Measurements from ENCODE around the gene ALDH1L1. TPM values are rescaled to one million over a fixed set of nuclear protein-coding genes. Genes with fewer than 3 reads are reported as not detected.

The ALDH1L1 gene
- total and polyA plus RNA-seq, 2 of the 13 experiments (the other 11 are each of a cell fraction or from before 2014, with no cell fraction given): 11.2 to 28.7 TPM

- TF ChIP-seq, protein P1, sequence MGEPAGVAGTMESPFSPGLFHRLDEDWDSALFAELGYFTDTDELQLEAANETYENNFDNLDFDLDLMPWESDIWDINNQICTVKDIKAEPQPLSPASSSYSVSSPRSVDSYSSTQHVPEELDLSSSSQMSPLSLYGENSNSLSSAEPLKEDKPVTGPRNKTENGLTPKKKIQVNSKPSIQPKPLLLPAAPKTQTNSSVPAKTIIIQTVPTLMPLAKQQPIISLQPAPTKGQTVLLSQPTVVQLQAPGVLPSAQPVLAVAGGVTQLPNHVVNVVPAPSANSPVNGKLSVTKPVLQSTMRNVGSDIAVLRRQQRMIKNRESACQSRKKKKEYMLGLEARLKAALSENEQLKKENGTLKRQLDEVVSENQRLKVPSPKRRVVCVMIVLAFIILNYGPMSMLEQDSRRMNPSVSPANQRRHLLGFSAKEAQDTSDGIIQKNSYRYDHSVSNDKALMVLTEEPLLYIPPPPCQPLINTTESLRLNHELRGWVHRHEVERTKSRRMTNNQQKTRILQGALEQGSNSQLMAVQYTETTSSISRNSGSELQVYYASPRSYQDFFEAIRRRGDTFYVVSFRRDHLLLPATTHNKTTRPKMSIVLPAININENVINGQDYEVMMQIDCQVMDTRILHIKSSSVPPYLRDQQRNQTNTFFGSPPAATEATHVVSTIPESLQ (CRISPR knock-in tag; conservative IDR thresholded peaks at IDR 0.05): no peak
- TF ChIP-seq TMF1 (CRISPR knock-in tag; IDR thresholded peaks at IDR 0.05; ENCODE audit: low read depth): no peak
- TF ChIP-seq ZNF331 (CRISPR knock-in tag; IDR thresholded peaks at IDR 0.05): no peak
- TF ChIP-seq, protein P2, sequence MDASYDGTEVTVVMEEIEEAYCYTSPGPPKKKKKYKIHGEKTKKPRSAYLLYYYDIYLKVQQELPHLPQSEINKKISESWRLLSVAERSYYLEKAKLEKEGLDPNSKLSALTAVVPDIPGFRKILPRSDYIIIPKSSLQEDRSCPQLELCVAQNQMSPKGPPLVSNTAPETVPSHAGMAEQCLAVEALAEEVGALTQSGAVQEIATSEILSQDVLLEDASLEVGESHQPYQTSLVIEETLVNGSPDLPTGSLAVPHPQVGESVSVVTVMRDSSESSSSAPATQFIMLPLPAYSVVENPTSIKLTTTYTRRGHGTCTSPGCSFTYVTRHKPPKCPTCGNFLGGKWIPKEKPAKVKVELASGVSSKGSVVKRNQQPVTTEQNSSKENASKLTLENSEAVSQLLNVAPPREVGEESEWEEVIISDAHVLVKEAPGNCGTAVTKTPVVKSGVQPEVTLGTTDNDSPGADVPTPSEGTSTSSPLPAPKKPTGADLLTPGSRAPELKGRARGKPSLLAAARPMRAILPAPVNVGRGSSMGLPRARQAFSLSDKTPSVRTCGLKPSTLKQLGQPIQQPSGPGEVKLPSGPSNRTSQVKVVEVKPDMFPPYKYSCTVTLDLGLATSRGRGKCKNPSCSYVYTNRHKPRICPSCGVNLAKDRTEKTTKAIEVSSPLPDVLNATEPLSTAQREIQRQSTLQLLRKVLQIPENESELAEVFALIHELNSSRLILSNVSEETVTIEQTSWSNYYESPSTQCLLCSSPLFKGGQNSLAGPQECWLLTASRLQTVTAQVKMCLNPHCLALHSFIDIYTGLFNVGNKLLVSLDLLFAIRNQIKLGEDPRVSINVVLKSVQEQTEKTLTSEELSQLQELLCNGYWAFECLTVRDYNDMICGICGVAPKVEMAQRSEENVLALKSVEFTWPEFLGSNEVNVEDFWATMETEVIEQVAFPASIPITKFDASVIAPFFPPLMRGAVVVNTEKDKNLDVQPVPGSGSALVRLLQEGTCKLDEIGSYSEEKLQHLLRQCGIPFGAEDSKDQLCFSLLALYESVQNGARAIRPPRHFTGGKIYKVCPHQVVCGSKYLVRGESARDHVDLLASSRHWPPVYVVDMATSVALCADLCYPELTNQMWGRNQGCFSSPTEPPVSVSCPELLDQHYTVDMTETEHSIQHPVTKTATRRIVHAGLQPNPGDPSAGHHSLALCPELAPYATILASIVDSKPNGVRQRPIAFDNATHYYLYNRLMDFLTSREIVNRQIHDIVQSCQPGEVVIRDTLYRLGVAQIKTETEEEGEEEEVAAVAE (CRISPR knock-in tag; IDR thresholded peaks at IDR 0.05; ENCODE audit: borderline replicate concordance): no peak
- TF ChIP-seq ESRRA (CRISPR knock-in tag; IDR thresholded peaks at IDR 0.05; ENCODE audit: low read depth): no peak
- no peak for TF ChIP-seq RFX3 (CRISPR knock-in tag; IDR thresholded peaks at IDR 0.05)
- no peak for TF ChIP-seq RAD51 (IDR thresholded peaks at IDR 0.05; ENCODE audit: borderline replicate concordance)
- TF ChIP-seq ZFY (CRISPR knock-in tag; IDR thresholded peaks at IDR 0.05): no peak
- 0 out of 2 replicates have a peak, but pooled peaks have one; percentile 26 for TF ChIP-seq KDM2A (CRISPR knock-in tag; IDR thresholded peaks at IDR 0.05; ENCODE audit: borderline replicate concordance, low read depth)
- no peak for TF ChIP-seq NFKBIZ (CRISPR knock-in tag; IDR thresholded peaks at IDR 0.05)
- TF ChIP-seq SALL2 (CRISPR knock-in tag; IDR thresholded peaks at IDR 0.05): no peak
- no peak for TF ChIP-seq SCMH1 (CRISPR knock-in tag; IDR thresholded peaks at IDR 0.05; ENCODE audit: borderline replicate concordance)
- no peak for TF ChIP-seq ZNF562 (CRISPR knock-in tag; IDR thresholded peaks at IDR 0.05; ENCODE audit: borderline replicate concordance)
- TF ChIP-seq ZNF768 (CRISPR knock-in tag; IDR thresholded peaks at IDR 0.05): peak; percentile 21; the same call in 1 of the 2 replicates
- no peak for TF ChIP-seq ZNF281 (CRISPR knock-in tag; IDR thresholded peaks at IDR 0.05; ENCODE audit: borderline replicate concordance)
- no peak for TF ChIP-seq SP5 (CRISPR knock-in tag; IDR thresholded peaks at IDR 0.05; ENCODE audit: borderline replicate concordance, low read depth)
- TF ChIP-seq U2AF2 (IDR thresholded peaks at IDR 0.05; ENCODE audit: low read depth, low read length): no peak
- TF ChIP-seq ZNF484 (CRISPR knock-in tag; IDR thresholded peaks at IDR 0.05; ENCODE audit: borderline replicate concordance, low read depth): no peak
- TF ChIP-seq ZSCAN5A (CRISPR knock-in tag; IDR thresholded peaks at IDR 0.05; ENCODE audit: borderline replicate concordance): no peak
Measured at GRCh38 chr3:126081618-126082361, 98.6 kb downstream of the ALDH1L1 start (continued).

Measured in HepG2 (cell line).